Measurements from ENCODE around the gene CACNA2D2. TPM values are rescaled to one million over a fixed set of nuclear protein-coding genes. Genes with fewer than 3 reads are reported as not detected.

Gene CACNA2D2
- total and polyA plus RNA-seq, 2 of the 4 experiments (the other 2 are of a cell fraction): 0.15 TPM; not detected in 1

GRCh38 chr3:50416736-50417636, 86.4 kb downstream of the CACNA2D2 start:
- dilution Hi-C loops (cut with HindIII; ENCODE audit: low sequenced_read_pairs, unreplicated experiment): no loop called here
- H4K5ac ChIP-seq (ENCODE audit: low read depth, low read length): no peak overlapping the region
- no TSS peak for BruUV-seq (replicated peaks)

More at GRCh38 chr3:50416736-50417636, 86.4 kb downstream of the CACNA2D2 start:
- Histone ChIP-seq H3K4me3 (ENCODE audit: insufficient read depth, low read depth, low read length) (no peak overlapping the region), H3K4me2 (ENCODE audit: low read depth, low read length) (no peak overlapping the region), H3K23ac (ENCODE audit: low read depth, low read length) (no peak overlapping the region), H3K36me3 (ENCODE audit: control insufficient read depth, insufficient read depth, low read length) (no peaks in the 10 kb centered on the region), H3K4ac (ENCODE audit: low read depth, low read length) (no peak overlapping the region), H3K79me1 (ENCODE audit: low read depth in 1 of 2, low read length in 2 of 2) (no peaks in the 10 kb centered on the region), H3K9me1 (ENCODE audit: insufficient read depth, low read length) (no peaks in the 10 kb centered on the region; the same call in 1 of the 2 replicates), H2AK5ac (ENCODE audit: low read depth, low read length) (no peak overlapping the region), H2BK120ac (ENCODE audit: low read depth, low read length) (no peak overlapping the region), H2BK20ac (ENCODE audit: low read depth, low read length) (no peak overlapping the region), H2BK5ac (ENCODE audit: low read depth, low read length, poor library complexity, severe bottlenecking) (no peak overlapping the region), H3K4me1 (ENCODE audit: control insufficient read depth, insufficient read depth, low read length) (no peaks in the 10 kb centered on the region), H4K20me1 (ENCODE audit: insufficient read depth, low read length) (no peaks in the 10 kb centered on the region), H3K14ac (replicated peaks; ENCODE audit: low read depth, low read length) (no peak overlapping the region), H3K27me3 (ENCODE audit: control insufficient read depth, insufficient read depth, low read length) (peaks cover 18% of the 10 kb centered on the region), H3K56ac (ENCODE audit: extremely low read depth, insufficient read depth, low read length) (no peak overlapping the region), H3K18ac (ENCODE audit: low read depth, low read length) (no peak overlapping the region), H4K8ac (ENCODE audit: low read depth in 2 of 2, low read length in 2 of 2) (no peak overlapping the region), H3K9ac (ENCODE audit: low read depth, low read length) (no peak overlapping the region), H3K27ac (ENCODE audit: insufficient read depth, low read length) (no peak overlapping the region), H3K9me3 (ENCODE audit: control insufficient read depth, insufficient read depth, low read length) (no peaks in the 10 kb centered on the region), H2AFZ (replicated peaks; ENCODE audit: low read length, poor library complexity) (no peak overlapping the region), H2AK9ac (replicated peaks; ENCODE audit: low read depth, low read length, poor library complexity) (no peak overlapping the region), H4K91ac (ENCODE audit: insufficient read depth, low read depth, low read length) (no peak overlapping the region), H2BK15ac (ENCODE audit: low read depth, low read length) (no peak overlapping the region)
- ATAC-seq (ENCODE audit: low read depth): no peak
- intact Hi-C loops (cut with micrococcal nuclease): no loop called here
- TF ChIP-seq USF2 (IDR thresholded peaks at IDR 0.05; ENCODE audit: low read depth, low read length) (no peak), MAZ (IDR thresholded peaks at IDR 0.05; ENCODE audit: borderline replicate concordance, low read depth, low read length) (no peak), CHD1 (IDR thresholded peaks at IDR 0.05; ENCODE audit: low read depth, low read length) (no peak), MAFK (IDR thresholded peaks at IDR 0.05; ENCODE audit: low read depth, low read length) (peak; percentile 22), FOS (IDR thresholded peaks at IDR 0.05; ENCODE audit: low read depth, low read length) (no peak), CEBPB (IDR thresholded peaks at IDR 0.05; ENCODE audit: low read depth, low read length) (no peak)
- in situ Hi-C loops (cut with MboI; ENCODE audit: low sequenced_read_pairs): no loop called here
- WGBS, 2 experiments (ENCODE audit: extremely low coverage in 2 of 2, insufficient read length in 1 of 2): 54% methylated on average over 3 of the region's 9 CpGs; no CpG with 5 or more reads in 1 of the 2 experiments
- POLR2A ChIA-PET (ENCODE audit: unreplicated experiment): no interaction called here
- CTCF ChIA-PET: no interaction called here
- DNase-seq: no peak
